8988T (cell line): ENCODE measurements around the gene OGN.

Source experiments
- DNase-seq: peaks from one replicate; pipeline ENCODE4 v3.0.0; 2011

OGN gene

GRCh38 chr9:92342825-92343488, 61.4 kb downstream of the OGN start:
- DNase-seq = no peak

- DNase-seq = no peak
These were observed 62.8 kb downstream of the OGN start for GRCh38 chr9:92341578-92341977.

- DNase-seq = no peak
These were observed 71.1 kb downstream of the OGN start for GRCh38 chr9:92333282-92333634.
